ENCODE measurements around the gene GJD4.

GJD4 gene

DNA sequence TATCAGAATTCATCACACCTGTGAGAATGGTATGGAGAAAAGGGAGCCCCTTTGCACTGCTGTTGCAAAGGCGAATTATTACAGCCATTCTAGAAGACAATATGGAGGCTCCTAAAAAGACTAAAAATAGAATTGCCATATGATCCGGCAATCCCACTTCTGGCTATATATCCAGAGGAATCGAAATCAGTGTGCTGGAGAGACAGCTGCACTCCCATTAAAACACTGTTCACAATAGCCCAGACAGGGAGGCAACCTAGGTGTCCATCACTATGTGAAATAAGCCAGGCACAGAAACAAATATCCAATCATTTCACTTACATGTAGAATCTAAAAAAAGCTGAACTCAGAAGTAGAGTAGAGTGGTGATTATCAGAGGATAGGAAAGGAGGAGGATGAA lies 26.0 kb upstream of the GJD4 start:
- no peak for DNase-seq (ENCODE audit: low spot score)

DNA sequence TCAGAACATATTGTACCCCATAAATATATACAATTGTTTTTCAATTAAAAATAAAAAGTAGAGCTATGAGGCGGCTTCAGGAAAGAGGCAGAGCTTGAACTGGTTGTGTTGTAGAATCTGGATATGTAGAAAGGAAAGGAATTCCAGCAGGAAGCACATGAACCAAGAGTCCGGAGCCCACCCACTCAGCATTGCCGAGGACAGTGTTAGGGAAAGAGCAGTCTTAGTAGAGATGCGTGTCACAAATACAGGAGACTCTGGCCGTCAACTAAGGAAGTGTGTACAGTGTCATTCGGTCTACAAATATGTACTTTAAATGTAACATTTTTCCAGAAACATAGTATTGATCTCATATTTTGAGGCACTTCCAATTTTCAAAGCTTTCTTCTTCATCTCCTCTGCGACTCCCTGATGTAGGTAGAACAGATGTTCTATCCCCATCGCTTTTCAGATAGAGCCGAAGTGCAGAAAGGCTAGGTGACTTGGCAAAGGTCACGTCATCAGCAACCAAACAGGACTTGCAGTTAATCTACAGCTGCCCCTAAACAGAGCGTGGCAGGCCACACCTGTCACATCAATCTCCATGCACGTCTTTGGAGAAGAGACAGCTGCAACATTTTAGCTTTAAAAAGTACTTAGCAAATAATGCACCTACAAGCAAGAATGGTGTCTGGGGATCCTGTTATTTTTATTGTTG lies 25.3 kb upstream of the GJD4 start:
- no peak for DNase-seq (ENCODE audit: low spot score)

DNA sequence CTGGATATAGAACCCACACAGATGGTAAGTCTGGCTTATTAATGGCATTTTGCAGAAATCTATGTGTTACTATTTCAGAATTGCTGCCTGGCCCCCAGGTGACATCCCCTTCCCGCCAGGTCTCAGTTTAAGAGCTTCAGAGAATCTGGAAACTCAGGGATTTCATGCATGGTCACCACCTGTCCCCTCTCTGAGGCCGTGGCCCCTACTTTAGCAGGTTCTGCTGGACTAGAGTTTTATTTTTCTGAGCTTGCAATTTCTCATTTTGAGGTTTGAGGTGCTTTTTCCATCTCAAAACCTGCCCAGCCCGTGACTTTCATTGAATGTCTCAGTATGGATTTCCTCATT lies 24.7 kb upstream of the GJD4 start:
- DNase-seq (ENCODE audit: low spot score): no peak

DNA sequence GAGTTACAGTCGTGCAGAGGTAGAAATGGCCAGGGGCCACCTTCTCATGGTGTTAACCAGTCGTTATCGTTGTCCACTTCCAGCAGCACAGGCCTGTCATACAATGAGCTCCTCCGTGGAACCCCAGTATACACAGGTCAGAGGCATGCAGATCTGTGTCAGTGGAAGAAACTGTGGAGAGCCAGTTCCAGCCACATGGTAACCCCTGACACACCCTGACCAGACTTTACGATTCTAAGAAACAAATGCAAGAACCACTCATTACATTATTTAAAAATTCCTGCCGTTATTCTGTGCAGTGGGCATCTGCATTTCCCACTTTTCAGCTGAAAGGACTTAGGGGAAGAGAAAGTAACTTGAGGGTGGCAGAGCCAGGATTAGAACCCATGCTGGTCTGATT lies 23.5 kb upstream of the GJD4 start:
- no peak for DNase-seq (ENCODE audit: low spot score)

DNA sequence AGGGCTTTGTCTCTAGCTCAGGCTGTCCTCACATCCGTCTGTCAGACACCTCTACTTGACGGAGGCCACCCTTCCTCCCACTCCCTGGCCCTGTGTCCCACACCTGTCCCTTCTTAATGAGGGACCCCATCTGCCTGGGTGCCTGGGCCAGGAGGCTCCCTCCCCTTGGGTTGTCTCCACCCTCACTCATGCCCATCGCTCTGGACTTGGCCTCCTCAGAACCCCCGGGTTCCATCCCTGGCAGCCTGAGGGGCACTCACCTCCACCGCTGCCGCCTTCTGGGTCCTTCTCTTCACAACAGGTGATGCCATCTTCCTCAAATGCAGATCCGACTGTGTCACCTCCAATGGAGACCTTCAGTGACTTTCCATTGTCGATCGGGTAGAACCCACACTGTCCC lies 20.2 kb upstream of the GJD4 start:
- DNase-seq (ENCODE audit: low spot score): no peak

DNA sequence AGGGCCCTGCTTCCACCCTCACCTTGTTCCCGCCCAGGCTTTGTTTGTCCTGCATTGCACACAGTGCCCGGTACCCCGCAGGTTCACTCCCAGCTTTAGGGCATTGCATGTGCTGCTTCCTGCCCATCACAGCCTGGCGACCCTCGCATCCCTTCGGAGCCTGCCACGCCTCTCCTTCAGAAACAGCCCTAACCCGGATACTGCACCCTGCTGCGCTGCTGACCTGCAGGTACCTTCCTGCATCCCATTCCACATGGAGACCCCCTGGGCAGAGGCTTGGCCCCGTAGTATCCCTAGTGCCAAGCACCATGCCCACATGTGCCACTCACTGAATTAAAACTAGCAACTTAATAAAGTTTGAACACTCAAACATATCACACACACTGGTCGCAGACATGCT lies 19.8 kb upstream of the GJD4 start:
- no peak for DNase-seq (ENCODE audit: low spot score)

DNA sequence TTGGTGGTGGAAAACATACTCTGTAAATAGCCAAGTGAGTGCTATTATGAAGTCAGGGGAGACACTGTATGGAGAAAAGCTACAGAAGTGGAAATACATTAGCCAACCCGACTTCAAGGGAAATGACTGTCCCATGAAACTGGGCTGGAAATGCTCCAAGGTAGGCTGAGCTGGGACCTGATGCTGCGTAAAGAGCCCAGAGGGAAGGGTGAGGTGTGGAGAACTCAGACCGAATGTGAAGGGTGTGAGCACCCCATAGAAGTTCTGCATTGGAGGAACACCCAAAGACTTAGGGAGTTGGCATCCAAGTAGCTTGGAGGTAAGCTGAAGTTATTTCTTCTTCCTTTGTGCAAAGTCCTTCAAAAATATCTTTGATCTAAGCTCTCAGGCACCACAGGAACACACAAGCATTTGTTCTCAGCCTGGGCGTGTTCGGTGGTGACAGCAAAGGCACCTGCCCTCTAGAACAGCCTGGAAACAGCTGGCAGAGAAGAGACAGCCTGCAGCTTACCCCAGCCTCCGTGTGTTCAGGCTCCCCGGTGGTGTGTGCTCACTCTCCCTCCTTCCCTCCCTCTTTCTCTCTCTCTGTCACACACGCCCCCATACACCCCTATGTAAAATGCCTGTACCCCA lies 19.1 kb upstream of the GJD4 start:
- DNase-seq (ENCODE audit: low spot score): no peak

DNA sequence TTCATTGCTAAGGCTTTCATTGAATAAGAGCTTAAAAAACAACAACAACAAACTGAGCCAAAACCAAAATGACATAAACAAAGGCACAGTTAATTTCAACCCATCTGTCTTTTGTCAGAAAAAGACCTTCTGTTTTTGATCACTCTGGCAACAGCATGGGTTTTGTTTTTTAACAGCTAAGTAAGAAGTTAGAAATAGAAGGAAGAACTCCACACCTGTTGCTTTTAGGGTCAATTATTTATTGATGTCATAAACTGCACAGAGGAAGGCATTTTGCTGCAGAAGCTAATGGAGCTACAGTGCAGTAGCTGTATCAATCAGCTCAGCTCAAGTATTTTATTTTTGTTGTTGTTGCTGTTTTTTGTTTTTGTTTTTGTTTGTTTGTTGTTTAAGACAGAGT lies 16.3 kb upstream of the GJD4 start:
- no peak for DNase-seq (ENCODE audit: low spot score)

DNA sequence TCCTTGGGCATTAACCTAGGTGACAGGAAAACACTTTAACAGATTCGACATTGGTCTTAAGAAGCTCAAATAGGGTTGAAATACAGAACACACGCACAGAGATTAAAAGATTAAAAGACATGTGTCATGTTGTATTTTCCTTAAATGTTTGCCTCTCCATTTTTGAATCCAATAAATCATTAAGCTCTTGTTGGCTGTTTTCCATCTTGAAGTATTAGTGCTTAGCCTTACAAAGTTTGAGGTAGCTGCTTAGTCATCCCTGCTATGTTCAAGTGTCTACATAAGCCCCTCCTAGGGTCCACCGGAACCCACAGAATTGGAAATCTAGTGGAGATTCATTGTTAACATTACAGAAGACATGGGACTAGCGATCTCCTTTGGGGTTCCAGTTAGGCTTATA lies 12.7 kb upstream of the GJD4 start:
- DNase-seq (ENCODE audit: low spot score): no peak

DNA sequence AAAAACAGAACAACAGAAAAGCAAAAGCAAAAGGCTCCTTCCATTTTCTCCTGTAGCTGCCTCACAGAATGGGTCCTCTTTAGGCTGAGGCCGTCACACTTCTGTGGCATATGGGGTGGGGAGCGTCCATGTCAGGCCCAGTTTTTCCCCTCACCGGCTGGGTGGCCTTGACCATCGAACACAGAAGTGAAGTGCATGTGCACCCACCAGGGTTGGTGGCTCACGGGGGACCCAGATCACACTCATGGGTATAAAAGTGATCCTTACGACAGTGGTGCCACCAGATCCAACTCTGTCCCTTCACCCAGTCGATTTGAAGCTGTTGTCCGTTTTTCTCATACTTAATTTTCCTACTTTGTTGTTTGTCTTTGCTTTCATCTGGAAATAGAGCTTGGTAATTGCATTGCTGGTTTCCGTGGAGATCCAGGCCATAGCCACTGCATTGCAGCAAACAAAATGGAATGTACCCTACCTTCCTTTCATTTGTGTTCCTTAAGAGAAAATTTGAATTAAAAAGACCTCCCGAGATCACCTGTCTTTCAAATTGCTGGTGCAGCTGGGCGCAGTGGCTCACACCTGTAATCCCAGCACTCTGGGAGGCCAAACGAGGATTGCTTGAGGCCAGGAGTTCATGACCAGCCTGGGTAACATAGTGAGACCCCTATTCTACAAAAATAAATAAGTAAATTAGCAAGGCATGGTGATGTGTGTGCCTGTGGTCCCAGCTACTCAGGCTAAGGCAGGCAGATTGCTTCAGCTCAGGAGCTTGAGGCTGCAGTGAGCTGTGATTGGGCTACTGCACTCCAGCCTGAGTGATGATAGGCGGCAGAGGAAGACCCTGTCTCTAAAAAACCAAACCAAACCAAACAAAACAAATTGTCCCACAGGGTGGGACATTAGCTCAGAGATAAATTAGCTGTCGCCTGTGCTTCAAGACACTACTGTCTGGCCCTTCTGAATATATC lies 10.7 kb upstream of the GJD4 start:
- DNase-seq (ENCODE audit: low spot score): no peak

DNA sequence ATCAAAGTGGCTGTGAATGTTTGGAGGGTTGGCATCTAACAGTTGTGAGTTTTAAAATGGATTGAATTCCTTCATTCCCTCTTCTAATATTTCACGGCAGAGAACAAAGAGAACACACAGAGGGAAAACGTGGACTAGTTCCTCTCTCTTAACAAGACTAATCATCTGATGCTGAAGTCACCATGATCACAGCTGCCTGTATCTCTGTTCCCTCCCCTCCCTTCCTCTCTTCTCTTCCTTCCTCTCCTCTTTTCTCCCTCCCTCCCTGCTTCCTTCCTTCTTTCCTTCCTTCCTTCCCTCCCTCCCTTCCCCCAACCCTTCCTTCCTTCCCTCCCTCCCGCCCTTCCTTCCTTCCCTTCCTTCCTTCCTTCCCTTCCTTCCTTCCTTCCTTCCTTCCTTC lies 10.0 kb upstream of the GJD4 start:
- no peak for DNase-seq (ENCODE audit: low spot score)

DNA sequence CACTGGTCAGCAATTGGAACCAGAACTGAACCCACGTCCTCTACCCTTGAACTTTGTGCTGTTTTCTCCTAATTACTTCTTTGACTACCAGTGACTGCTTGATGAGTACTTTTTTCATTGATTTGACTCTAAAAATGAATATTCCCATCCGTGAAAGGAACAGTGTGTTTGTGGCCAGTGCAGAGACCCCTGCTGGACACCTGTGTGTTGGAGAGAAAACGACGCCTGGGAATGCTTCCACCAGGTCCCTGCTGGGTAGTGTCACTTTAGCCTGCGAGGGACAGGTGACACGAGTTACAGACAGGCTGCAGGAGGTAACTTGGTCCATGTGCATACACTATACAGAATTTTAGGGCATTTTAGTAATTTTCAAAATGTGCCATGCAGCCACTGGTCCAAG lies 6.8 kb upstream of the GJD4 start:
- no peak for DNase-seq (ENCODE audit: low spot score)

DNA sequence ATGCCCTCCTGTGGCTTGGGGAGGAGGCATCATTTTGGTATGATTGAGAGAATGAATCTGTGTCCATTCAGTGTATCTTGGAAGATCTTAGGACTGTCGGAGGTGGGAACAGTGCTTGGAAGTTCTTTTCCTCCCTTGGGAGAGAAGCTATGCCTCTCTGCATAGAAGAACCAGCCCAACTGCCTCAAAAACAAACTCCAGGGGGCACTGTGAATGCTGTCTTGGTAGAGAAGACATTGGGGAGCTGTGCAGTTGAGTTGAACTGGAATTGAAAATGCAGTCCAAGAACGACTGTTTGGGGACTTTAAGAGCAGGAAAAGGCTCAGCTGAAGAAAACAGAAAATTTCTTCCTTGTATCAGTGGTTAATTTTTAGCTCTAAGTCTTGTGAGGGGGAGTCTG lies 4.9 kb upstream of the GJD4 start:
- no peak for DNase-seq (ENCODE audit: low spot score)

DNA sequence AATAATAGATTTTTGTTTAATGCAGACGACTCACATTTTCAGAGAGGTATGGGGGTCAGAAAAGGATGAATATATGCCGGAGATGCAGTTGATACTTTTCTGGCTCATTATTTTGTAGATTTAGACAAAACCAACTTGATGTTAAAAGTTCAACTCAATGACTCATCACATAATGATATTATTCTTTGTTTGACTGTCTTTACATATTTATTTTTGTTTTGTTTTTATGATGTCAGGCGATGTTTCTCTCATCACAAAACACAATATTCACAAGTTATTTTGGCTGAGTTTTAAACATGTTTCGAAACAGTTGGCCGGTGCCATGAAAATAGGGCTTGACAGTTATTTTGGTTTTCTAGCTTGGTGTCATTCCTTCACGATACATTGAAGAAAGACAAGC lies 1.3 kb downstream of the GJD4 start:
- peak; percentile 8 for DNase-seq (ENCODE audit: low spot score)

DNA sequence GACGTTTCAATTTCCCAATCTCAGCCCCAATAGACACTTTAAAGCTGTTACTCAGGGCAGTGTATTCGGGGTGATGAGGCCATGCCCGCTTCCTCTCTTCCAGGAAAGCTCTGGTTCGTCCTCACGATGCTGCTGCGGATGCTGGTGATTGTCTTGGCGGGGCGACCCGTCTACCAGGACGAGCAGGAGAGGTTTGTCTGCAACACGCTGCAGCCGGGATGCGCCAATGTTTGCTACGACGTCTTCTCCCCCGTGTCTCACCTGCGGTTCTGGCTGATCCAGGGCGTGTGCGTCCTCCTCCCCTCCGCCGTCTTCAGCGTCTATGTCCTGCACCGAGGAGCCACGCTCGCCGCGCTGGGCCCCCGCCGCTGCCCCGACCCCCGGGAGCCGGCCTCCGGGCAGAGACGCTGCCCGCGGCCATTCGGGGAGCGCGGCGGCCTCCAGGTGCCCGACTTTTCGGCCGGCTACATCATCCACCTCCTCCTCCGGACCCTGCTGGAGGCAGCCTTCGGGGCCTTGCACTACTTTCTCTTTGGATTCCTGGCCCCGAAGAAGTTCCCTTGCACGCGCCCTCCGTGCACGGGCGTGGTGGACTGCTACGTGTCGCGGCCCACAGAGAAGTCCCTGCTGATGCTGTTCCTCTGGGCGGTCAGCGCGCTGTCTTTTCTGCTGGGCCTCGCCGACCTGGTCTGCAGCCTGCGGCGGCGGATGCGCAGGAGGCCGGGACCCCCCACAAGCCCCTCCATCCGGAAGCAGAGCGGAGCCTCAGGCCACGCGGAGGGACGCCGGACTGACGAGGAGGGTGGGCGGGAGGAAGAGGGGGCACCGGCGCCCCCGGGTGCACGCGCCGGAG lies 2.6 kb downstream of the GJD4 start:
- no peak for DNase-seq (ENCODE audit: low spot score)

DNA sequence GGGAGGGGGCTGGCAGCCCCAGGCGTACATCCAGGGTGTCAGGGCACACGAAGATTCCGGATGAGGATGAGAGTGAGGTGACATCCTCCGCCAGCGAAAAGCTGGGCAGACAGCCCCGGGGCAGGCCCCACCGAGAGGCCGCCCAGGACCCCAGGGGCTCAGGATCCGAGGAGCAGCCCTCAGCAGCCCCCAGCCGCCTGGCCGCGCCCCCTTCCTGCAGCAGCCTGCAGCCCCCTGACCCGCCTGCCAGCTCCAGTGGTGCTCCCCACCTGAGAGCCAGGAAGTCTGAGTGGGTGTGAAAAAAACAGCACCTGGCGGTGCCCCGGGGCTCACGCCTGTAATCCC lies 3.2 kb downstream of the GJD4 start:
- no peak for DNase-seq (ENCODE audit: low spot score)

DNA sequence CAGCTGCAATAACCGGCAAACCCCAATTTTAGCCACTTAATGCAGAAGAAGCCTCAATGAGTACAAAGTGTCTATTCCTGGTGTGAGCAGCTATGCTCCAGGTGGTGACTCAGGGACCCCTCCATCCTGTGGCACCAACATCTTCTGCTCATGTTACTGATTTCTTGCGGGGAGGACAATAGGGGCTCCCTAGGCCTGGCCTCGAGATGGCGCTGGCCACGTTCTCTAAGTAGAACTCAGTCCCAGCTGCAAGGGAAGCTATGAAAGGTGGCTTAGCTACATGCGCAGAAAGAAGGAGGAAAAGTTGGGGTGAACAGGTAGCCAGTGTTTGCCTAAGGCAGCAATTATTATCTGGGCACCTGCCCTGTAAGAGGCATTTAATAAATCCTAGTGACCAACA lies 6.6 kb downstream of the GJD4 start:
- DNase-seq (ENCODE audit: low spot score): no peak

DNA sequence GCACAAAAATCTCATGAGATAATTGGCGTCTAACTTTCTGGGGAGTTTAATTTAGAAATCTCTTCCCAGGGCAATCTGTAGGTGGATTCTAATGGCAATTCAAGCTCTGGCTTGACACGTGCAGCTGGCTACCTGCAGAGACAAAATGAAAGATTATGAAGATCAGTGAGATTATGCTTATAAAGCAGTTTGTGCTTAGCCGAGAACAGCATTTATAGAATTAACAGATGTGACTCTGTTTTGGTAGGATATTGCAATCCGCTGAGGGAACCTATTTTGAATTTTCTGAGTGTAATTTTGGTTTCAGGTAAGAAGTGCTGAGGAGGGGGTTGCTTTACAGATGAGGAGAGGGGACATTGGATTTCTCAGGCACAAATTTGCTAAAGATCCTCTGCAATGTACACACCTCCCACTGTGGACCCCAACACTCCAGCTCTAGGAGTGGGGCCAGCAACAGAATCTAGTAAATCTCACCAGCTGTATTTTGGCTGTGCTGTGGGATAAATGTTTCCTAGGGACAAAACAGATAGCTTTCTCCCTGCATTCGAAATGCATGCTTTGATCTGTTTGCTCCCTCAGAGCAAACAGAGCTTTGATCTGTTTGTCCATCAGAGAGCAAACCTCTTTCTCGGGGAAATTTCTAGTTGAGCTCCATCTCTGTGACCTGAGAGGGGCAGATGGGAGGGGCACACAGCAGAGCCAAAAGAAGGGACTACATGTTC lies 7.4 kb downstream of the GJD4 start:
- DNase-seq (ENCODE audit: low spot score): no peak

DNA sequence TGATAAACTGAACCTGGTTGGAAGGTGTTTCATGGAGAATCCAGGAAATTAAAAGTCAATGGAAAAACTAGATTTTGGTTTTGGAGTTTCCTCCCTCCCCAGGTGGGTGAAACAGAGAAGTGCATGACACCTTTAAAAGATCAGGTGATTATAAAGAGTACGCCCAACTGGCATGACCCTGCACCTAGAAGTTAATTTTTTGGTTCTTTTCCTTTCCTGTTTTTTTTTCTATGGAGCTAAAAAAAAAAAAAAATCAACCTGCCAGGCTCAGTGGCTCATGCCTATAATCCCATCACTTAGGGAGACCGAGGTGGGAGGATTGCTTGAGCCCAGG lies 7.9 kb downstream of the GJD4 start:
- no peak for DNase-seq (ENCODE audit: low spot score)

DNA sequence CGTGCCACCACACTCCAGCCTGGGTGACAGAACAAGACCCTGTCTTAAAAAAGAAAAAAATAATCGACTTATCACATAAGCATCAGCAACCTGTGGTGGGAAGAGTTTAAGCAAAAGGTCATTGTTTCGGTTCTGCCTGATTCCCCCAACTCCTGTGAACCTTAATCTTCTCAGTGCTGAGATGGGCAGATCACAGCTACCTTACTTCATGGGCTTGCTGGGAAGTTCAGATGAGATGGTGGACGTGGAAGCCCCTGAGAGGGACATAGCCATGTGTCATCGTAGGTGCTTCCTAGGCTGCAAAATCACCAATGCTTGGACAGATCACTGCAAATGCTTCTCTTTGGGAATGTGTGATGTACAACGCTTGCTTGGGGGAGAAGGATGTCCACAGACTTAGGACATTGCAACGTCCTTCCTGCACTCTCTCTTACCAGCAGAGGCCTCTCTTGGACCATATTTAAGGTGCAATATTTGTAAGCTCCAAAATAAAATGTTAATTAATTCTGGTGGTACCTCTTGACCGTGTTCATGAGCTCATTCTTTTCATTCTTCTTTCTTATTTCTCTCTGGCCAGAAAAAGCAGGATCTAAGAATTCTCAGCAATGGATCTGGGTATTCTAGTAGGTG lies 8.6 kb downstream of the GJD4 start:
- no peak for DNase-seq (ENCODE audit: low spot score)

DNA sequence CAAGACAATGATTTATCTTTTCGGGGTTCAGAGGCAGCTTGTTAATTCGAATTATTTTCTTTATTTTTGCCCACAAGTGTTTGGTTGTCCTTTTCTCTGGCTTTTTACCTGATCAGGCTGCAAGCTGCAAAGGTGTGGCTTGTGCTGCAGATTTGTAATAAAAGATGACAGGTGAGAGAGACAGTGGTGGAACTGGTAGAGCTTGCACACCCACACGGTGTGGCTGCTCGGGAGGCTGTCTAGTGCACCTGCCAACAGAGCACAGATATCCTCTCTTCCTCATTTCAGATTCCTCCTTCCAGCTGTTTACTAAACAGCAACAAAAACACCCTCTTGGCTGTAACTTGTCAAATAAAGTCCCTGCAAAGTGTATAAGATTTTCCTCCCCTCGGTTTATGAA lies 9.2 kb downstream of the GJD4 start:
- DNase-seq (ENCODE audit: low spot score): no peak

Data from COLO829 (cell line).